Heart left ventricle (tissue), 13 donors: ENCODE measurements around the gene CCL5.

Source experiments
- POLR2A ChIP-seq, 2 donors: fragments of 450-650 bp; IDR thresholded peaks; one replicate each; pipeline ENCODE4 v1.6.1; 2017; ENCODE audit warnings: antibody characterized with exemption in 2 of 2, mild to moderate bottlenecking in 2 of 2, moderate library complexity in 2 of 2
- TF ChIP-seq, protein P1 (sequence below), 12 donors: fragments of 200-600 bp; sonication (generic) in 4 of 12; IDR thresholded peaks; one replicate each; pipeline versions ENCODE4 v1.5.0 to v1.8.0; 2018 to 2022; ENCODE audit warnings: antibody characterized with exemption in 12 of 12, mild to moderate bottlenecking in 5 of 12
- donor health status: ischemic (EF 13 %, LVEDD 7.1; RV severe dilation, severe dysfunction).
- donor health status: DM: no; HTN: yes; CAD: no.
- donor health status: DM: no; HTN: no; CAD: no.
- donor health status: ischemic (EF 25% LVEDD 6.9; RV normal size, moderate dysfunction).
- donor health status: ischemic (EF 25% LVEDD 5.7; RV mildly dilated, moderate dysfunction).
- donor health status: ischemic (EF 35%, LVEDD 5.7; RV mildly dilated, moderate dysfunction).
- donor health status: nonischemic (EF 11% LVEDD 7.7; RV severe dilation, severe dysfunction).
- donor health status: DM: yes; HTN: yes; CAD: no.
- donor health status: PGD.
- donor health status: ischemic (EF 29% LVEDD 5.4; RV normal size, mild dysfunction).
- donor health status: nonischemic (EF 23%, LVEDD 6.1; RV moderate dilation, normal function).

DNA sequence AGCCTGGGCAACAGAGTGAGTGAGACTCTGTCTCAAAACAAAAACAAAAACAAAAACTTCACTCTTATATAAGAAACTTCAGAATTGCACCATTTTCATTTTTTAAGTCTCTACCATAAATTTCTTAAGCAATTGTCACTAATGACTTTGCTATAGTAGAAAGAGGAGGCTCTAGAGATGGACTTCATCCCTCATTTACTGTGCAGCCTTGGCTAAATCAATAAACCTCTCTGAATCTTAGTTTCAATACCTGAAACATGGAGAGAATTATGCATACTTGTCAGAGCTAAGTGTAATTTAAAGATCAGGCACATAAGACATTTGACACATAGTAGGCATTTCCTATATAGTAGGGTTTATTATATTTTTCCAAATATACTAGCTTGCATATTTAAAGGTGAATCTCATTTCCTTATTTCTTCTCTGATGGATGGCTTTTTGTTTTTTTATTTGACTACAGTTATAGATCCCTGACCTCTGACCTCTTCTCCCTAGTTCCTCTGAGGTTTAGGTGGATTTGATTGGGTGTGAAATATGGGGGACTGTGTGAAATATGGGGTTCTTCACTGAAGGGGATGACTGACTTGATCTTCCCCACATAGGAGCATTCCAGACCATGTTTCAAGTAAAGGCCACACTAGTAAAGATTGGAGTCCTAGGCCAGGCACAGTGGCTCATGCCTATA lies 2.7 kb downstream of the CCL5 start:
- TF ChIP-seq, protein P1, sequence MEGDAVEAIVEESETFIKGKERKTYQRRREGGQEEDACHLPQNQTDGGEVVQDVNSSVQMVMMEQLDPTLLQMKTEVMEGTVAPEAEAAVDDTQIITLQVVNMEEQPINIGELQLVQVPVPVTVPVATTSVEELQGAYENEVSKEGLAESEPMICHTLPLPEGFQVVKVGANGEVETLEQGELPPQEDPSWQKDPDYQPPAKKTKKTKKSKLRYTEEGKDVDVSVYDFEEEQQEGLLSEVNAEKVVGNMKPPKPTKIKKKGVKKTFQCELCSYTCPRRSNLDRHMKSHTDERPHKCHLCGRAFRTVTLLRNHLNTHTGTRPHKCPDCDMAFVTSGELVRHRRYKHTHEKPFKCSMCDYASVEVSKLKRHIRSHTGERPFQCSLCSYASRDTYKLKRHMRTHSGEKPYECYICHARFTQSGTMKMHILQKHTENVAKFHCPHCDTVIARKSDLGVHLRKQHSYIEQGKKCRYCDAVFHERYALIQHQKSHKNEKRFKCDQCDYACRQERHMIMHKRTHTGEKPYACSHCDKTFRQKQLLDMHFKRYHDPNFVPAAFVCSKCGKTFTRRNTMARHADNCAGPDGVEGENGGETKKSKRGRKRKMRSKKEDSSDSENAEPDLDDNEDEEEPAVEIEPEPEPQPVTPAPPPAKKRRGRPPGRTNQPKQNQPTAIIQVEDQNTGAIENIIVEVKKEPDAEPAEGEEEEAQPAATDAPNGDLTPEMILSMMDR (IDR thresholded peaks at IDR 0.05): no peak
- TF ChIP-seq POLR2A (IDR thresholded peaks at IDR 0.05): no peak
